ENCODE results near the gene NRXN3. TPM values are rescaled to one million over a fixed set of nuclear protein-coding genes. Genes with fewer than 3 reads are reported as not detected.
A peak's percentile ranks its signal among the peaks of the same experiment; 100 is the strongest.

Gene NRXN3
- total RNA-seq, 6 experiments from 2014 or later: 0.07 to 0.28 (median 0.11) TPM; not detected in 2

DNA sequence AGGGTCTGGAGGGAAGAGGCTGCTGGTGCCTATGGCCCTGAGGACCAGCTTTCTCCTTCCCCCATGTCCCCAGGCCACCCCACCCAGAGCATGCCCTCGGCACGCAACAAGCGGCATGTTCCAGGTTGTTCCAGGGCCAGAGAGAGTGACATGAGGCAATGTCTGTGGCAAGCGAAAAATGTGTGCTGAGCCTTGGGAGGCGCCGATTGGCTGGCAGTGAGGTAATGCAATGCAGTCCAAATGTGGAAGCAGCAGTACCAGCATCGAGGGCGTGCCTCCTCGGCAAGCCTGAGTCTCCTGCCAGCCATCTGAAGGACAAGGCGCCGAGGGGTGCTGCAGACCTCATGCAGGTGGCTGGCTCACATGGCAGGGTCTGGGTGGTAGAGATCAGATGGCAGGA is 423.8 kb downstream of the NRXN3 start:
- H3K27ac Mint-ChIP-seq: no peak overlapping the region
- H3K27me3 Mint-ChIP-seq (ENCODE audit: insufficient read depth): peaks cover 6% of the 10 kb centered on the region; the same call in 1 of the 2 replicates
- H3K36me3 Mint-ChIP-seq (ENCODE audit: low read depth): no peaks in the 10 kb centered on the region
- H3K4me3 Mint-ChIP-seq: no peak overlapping the region
- H3K9me3 Mint-ChIP-seq: no peaks in the 10 kb centered on the region
- peaks cover 8% of the 10 kb centered on the region for H3K4me1 Mint-ChIP-seq (ENCODE audit: low read depth)
- DNase-seq: no peak
- TF ChIP-seq, protein P1, sequence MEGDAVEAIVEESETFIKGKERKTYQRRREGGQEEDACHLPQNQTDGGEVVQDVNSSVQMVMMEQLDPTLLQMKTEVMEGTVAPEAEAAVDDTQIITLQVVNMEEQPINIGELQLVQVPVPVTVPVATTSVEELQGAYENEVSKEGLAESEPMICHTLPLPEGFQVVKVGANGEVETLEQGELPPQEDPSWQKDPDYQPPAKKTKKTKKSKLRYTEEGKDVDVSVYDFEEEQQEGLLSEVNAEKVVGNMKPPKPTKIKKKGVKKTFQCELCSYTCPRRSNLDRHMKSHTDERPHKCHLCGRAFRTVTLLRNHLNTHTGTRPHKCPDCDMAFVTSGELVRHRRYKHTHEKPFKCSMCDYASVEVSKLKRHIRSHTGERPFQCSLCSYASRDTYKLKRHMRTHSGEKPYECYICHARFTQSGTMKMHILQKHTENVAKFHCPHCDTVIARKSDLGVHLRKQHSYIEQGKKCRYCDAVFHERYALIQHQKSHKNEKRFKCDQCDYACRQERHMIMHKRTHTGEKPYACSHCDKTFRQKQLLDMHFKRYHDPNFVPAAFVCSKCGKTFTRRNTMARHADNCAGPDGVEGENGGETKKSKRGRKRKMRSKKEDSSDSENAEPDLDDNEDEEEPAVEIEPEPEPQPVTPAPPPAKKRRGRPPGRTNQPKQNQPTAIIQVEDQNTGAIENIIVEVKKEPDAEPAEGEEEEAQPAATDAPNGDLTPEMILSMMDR (IDR thresholded peaks at IDR 0.05): no peak

DNA sequence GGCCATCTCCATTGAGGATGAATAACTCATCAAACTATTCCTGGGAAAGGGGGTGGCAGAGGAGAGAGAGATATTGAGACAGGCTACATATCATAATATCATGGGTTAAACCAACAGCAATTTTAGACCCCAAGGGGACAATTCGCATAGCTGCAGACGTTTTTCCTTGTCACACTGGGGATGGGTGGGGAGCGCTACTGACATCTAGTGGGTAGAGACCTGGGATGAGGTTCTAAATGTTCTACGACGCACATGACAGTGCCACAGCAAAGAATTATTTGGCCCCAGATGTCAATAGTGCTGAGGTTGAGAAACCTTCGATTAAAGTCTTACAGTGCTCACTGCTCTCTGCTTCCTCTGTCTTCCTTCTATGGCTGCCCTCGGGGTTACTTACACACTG is 425.6 kb downstream of the NRXN3 start:
- TF ChIP-seq, protein P1 (IDR thresholded peaks at IDR 0.05): peak; percentile 61; the same call in 1 of the 2 replicates
- peaks cover 4% of the 10 kb centered on the region; the same call in 1 of the 2 replicates for H3K27me3 Mint-ChIP-seq (ENCODE audit: insufficient read depth)
- H3K4me1 Mint-ChIP-seq (ENCODE audit: low read depth): peaks cover 8% of the 10 kb centered on the region
- DNase-seq: peak; percentile 6
- no peaks in the 10 kb centered on the region for H3K36me3 Mint-ChIP-seq (ENCODE audit: low read depth)
- no peaks in the 10 kb centered on the region for H3K9me3 Mint-ChIP-seq
- no peak overlapping the region for H3K27ac Mint-ChIP-seq
- no peak overlapping the region for H3K4me3 Mint-ChIP-seq

DNA sequence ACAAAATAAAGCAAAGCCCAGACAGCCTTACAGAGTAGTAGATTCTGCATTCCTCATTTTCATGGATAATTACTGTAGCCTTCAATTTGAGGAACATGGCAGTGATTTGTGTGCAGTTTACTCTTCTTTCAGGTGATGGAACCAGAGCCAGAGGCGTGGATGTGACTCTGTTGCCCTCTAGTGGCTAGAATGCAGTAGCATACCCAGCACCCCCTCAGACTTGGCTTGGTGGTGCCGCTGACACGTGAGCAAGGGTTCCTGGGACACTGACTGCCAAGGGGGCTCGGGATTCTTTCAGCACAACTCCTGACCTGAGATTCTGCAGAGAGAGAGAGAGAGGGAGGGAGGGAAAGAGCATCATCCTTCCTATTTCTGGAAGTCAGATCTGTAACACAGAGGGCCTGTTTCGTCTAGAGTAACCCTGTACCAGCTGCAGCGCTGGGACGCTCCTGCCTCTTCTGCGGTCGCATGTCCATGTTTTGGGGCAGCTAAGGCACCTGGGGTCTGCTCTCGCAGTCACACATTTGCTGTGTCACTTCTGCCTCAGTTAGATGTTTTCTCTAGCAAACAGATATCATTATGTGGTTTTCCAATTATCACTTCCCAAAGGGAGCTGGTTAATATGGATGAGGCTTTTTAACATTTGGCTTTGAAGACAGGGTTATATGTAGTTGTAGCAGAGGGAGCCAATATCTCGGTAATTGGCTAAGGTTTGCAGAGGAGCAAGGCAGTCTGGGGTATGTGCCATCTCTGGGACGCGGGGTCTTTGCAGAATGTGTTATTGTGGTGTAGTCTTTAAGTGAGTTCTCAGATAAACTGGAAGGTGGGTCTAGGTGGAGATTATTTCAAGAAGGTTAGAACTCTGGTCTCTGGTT is 428.1 kb downstream of the NRXN3 start:
- Mint-ChIP-seq H3K27ac (no peak overlapping the region), H3K9me3 (no peaks in the 10 kb centered on the region), H3K36me3 (ENCODE audit: low read depth) (no peaks in the 10 kb centered on the region), H3K4me1 (ENCODE audit: low read depth) (peaks cover 15% of the 10 kb centered on the region), H3K27me3 (ENCODE audit: insufficient read depth) (peaks cover 7% of the 10 kb centered on the region), H3K4me3 (no peak overlapping the region; the same call in 1 of the 2 replicates)
- DNase-seq: peak; percentile 52
- TF ChIP-seq, protein P1 (IDR thresholded peaks at IDR 0.05): peak; percentile 96

DNA sequence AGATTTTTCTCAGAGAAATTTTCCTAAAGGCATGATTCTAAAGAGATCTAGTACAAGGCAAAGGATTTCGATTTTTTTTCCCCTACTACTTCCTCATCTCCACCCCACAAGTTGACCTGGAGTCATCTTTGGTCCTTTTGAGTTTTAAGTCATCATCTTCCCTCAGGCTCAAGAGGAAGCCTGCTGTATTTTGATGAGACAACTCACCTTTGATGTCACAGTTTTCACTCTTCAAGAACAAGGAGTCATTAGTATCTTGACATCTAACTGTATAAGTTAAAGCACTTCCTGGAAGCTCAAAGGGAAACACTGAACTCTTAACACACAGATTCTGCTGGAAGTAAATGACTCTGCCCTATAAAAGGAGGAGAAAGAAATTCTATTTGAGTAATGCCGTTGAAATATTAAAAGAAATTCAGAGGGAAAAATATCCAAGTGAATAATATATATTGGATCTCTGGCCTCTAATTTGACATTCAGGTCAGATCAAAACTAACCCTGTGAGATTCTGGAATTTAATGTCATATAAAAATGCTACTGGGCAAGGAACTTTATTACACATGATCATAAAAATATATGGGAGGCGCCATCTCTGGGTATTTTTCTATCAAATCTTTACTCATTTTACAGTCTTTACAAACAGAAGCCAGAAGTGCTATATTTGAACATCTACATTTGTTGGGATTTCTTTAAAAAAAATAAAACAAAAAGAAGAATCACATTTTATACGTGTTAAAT is 435.0 kb downstream of the NRXN3 start:
- H3K36me3 Mint-ChIP-seq (ENCODE audit: low read depth): no peaks in the 10 kb centered on the region
- peak overlapping the region; percentile 38; the same call in 1 of the 2 replicates for H3K4me3 Mint-ChIP-seq
- H3K27me3 Mint-ChIP-seq (ENCODE audit: insufficient read depth): peaks cover 5% of the 10 kb centered on the region; the same call in 1 of the 2 replicates
- TF ChIP-seq, protein P1 (IDR thresholded peaks at IDR 0.05): no peak
- DNase-seq: no peak
- H3K4me1 Mint-ChIP-seq (ENCODE audit: low read depth): peaks cover 57% of the 10 kb centered on the region
- H3K27ac Mint-ChIP-seq: peak overlapping the region; percentile 86
- H3K9me3 Mint-ChIP-seq: no peaks in the 10 kb centered on the region

DNA sequence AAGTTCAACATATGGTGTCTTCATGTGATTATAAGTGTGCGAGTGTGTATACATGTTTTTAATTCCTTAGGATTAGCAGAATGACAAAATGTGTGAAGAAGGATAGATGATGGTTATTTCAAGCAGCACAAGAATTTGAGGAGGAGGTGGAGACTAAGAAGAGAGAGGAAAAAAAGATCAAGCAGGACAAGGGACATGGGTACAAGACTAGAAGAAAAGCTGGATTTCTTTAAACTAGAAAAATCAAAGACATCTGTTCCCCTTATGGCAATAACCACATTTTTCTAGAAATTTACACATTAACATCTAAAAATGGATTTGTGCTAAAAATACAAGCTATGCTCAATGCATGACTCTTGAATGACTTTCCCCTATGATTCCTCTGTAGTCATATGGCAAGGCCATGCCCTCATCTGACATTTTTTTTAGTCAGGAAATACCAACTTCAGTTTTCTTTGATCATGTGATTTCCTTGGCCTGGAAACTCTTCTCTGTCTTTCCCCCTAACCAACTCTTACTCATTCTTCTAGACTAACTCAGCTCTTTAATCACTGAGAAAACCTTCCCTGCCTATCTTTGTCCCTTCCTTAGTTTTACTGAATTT is 435.8 kb downstream of the NRXN3 start:
- peak; percentile 93 for DNase-seq
- Mint-ChIP-seq H3K4me3 (peak overlapping the region; percentile 38), H3K4me1 (ENCODE audit: low read depth) (peaks cover 57% of the 10 kb centered on the region), H3K9me3 (no peaks in the 10 kb centered on the region), H3K27me3 (ENCODE audit: insufficient read depth) (peaks cover 3% of the 10 kb centered on the region; the same call in 1 of the 2 replicates), H3K27ac (peak overlapping the region; percentile 86), H3K36me3 (ENCODE audit: low read depth) (no peaks in the 10 kb centered on the region)
- TF ChIP-seq, protein P1 (IDR thresholded peaks at IDR 0.05): no peak
